ENCODE measurements around the gene TPBGL.

TPBGL gene

GRCh38 chr11:75289919-75290318, 49.3 kb downstream of the TPBGL start:
- no peak for TF ChIP-seq CTCF (IDR thresholded peaks at IDR 0.05; ENCODE audit: low read depth, low read length)

DNA sequence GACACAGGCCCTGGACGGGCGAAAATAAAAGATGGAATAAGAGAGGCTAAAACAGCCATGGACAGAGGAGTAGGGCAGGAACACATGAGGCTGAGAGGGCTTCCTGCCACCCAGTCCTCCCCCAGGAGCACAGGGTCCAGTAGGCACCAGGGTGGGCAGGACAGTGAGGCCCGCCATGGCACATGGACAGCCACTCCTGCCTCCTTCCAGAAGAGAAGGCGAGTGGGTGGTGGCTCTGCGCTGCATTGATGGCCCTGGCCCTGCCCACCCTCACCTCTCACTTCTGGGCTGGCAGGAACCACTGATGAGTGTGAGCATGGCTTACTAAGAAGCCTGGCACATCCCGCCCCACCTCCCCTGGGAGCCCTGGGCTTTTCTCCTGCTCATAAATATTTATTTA, 51.2 kb downstream of the TPBGL start:
- H3K4me3 ChIP-seq (ENCODE audit: low read depth, low read length), result no peak overlapping the region
- no peak for TF ChIP-seq CTCF (IDR thresholded peaks at IDR 0.05; ENCODE audit: low read depth, low read length)

More at GRCh38 chr11:75289919-75290318, 49.3 kb downstream of the TPBGL start:
- no peak overlapping the region for H3K4me3 ChIP-seq (ENCODE audit: low read depth, low read length)

DNA sequence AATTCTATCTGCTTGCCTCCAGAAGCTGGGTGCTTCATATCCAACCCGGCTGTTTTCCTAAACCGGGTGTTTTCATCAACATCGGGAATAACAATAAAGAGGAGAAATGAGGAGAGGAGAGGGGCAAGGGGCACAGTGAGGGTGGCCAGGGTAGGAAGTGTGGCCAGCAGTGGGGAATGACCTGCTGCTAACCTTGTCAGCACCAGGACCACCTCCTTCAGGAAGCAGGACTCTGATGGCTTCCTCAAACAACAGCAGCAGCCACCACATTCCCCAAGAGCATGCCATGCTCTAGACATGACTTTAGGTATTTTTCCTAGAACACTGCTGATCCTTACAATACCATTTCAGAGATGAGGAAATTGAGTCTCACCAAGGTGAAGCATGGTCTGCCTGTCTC, 52.4 kb downstream of the TPBGL start:
- TF ChIP-seq CTCF (IDR thresholded peaks at IDR 0.05; ENCODE audit: low read depth, low read length), result no peak
- H3K4me3 ChIP-seq (ENCODE audit: low read depth, low read length), result no peak overlapping the region

Data from WI38 (cell line).